Fibroblast of mammary gland (primary cell): ENCODE data around the gene LIN37.

Source experiments
- DNase-seq: peaks from one replicate; pipeline ENCODE4 v3.0.0-alpha.2; 2010; ENCODE audit warnings: low read depth
- H3K4me3 ChIP-seq: 2 replicates; pipeline ENCODE4 v1.5.1; 2011; ENCODE audit warnings: low read depth, mild to moderate bottlenecking, low read length, moderate library complexity; ENCODE audit not compliant: control insufficient read depth
- CTCF ChIP-seq: conservative IDR thresholded peaks from 2 replicates; pipeline ENCODE4 v1.5.1; 2011; ENCODE audit warnings: low read depth, low read length, inconsistent platforms; ENCODE audit not compliant: control insufficient read depth, insufficient read depth

Gene LIN37

GRCh38 chr19:35712567-35713505, 35.5 kb upstream of the LIN37 start:
- H3K4me3 ChIP-seq: no peak overlapping the region
- TF ChIP-seq CTCF: no peak
- DNase-seq: peak; percentile 22

GRCh38 chr19:35713506-35713850, 34.9 kb upstream of the LIN37 start:
- H3K4me3 ChIP-seq: no peak overlapping the region
- no peak for TF ChIP-seq CTCF
- DNase-seq: no peak

GRCh38 chr19:35713904-35714495, 34.4 kb upstream of the LIN37 start:
- TF ChIP-seq CTCF: no peak
- no peak for DNase-seq
- H3K4me3 ChIP-seq: no peak overlapping the region

GRCh38 chr19:35714601-35715354, 33.6 kb upstream of the LIN37 start:
- no peak for TF ChIP-seq CTCF
- no peak overlapping the region for H3K4me3 ChIP-seq
- DNase-seq: no peak

- no peak overlapping the region for H3K4me3 ChIP-seq
- DNase-seq: no peak
- no peak for TF ChIP-seq CTCF
Measured at GRCh38 chr19:35715355-35715809, 33.0 kb upstream of the LIN37 start.

GRCh38 chr19:35715981-35716800, 32.2 kb upstream of the LIN37 start:
- TF ChIP-seq CTCF: no peak
- H3K4me3 ChIP-seq: peak overlapping the region; percentile 75
- no peak for DNase-seq
